HG03196 (cell line): ENCODE results near the gene THSD7B.
"Not testable (repeated sequence)": the region's sequence is repeated elsewhere in the genome, so short reads cannot be mapped to it uniquely, and the experiment has no call there.

ENCODE experiments used
- ATAC-seq: cut with Tn5 transposase; IDR thresholded peaks from one replicate; pipeline ENCODE4 v1.9.1; 2021; ENCODE audit not compliant: unreplicated experiment

THSD7B gene

DNA sequence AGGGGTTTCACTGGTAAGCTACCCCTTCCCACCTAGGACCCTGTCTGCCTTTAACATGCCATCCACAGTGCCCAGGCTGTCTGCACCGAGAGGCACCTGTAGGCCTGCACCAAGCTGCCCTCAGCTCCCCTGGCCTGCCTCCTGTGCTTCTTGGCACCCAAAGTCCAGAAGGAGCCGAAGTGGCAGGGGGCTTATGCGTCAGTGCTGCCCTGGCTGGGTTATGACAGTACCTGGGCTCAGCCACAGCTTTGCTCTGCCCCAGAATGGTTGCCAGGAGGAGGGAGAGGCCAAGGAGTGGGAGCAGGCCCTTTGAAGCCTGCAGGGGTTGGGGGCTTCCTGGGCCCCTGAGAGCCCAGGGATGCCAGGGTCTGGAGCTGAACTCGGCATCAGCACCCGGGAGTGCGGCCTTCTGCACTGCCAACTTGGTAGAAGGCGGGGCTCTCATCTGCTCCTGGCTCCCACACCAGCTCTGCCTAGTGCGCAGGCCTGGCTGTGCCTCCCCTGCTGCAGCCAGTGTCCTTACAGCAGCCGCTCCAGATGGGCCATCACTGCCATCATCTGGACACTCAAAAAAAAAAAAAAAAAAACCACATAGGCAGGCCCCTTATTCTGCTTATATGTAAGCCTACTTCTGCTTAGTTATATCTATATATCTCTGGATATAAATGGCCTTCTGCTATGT, 155.4 kb downstream of the THSD7B start:
- no peak for ATAC-seq

DNA sequence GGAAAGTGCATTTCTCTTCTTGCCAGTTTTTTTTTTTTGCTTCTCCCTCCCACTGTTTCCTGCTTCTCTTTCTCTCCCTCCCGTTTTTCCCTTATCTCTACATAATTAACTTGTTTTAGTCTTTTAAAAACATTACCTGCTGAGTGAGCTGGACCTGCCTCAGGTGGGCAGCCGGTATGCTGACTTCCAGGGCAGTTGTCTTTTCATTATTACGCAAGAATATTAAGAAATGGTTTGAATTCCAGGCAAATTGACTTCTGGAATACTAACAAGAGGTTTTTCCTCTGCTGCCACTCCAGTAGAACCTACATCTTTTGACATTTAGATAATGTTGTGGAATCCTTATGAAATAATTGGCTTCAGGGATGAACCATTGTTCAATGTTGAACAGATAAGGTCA, 161.8 kb downstream of the THSD7B start:
- no peak for ATAC-seq

DNA sequence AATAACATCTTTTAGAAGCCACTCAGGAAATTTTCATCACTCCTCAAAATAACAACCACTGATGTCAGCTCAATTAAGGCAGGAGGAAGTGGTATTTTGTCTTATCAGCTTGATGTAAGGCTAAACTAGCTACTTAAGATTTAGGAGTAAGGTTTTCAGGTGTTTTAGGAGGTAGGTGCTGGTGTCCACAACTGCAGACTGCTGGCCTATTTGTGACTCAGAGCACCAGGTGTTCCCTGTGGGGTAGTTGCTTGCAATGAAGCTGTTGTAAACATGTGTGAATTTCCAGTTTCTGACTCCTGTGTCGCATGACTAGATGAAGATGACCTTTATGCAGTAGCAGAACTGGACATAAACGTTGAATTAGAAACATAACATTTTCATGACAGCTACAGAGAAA, 164.2 kb downstream of the THSD7B start:
- ATAC-seq = no peak

DNA sequence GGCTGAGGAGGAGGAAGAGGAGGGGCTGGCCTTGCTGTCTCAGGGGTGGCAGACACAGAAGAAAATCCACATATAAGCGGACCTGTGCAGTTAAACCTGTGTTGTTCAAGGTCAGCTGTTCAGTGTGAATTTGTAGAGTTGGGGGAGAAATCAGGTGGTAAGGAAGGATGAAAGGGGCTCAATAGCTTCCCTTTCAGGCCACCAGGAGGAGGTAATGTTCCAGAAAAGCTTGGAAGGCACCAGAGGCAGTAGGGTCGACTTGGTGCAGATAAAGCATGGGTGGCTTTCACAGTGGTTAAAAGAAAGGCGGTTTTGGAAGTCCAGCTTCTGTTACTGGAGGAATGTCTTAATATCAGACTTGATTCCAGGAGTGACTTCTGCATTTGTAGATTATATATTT, 167.4 kb downstream of the THSD7B start:
- no peak for ATAC-seq

DNA sequence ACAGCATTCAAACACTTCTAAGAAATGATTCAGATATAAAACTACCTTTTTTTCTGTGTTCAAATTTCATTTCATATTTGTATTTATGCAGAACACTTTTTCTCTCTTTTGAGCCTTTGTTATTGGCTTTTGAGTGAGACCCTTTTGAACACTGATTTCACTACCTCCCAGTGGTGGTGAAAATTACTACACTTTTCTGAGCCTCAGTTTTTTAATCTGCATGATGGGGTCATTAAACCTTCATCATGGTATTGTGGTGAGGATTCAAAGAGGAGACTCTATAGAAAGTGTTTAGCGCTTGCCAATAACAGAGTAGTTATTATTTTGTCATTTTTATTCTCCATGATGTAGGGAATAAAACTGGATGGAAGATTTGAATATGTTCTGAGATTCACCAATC, 169.8 kb downstream of the THSD7B start:
- no peak for ATAC-seq

DNA sequence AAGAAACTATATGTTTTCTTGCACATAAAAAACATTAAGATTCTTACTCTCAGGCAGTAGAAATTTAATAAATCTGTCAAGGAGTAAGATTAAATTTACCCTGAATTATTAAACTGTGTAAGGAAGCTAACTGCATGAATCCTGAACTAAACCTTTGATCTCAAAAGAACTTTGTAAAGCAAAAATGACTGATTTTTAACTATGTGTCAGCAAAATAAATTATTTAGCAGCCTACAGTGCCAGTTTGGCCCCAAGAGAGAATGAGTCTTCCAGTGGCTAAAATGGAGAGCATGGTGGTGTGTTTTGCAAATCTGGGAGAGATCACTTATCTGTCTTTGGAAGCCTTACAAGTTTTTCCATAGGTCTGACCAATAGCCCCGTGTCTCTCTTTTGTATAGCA, 190.7 kb downstream of the THSD7B start:
- ATAC-seq = no peak

DNA sequence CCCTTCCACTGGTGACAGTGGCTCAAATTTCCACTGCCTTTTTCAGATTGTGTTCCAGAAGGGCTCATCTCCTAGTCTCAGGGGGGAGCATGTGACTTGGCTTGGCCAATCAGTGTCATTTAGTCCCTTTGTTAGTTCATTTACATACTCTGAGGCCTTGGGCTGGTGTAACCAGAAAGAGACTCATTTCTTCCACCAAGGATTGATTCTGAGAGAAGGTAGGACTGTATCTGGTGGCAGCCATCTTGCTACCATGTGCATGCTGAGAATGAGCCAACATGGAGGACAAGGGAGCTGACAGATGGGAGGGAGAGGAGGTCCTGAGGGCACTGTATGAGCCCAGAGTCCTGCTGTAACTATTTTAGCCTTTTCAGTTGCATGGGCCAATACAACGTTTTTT, 191.7 kb downstream of the THSD7B start:
- no peak for ATAC-seq

DNA sequence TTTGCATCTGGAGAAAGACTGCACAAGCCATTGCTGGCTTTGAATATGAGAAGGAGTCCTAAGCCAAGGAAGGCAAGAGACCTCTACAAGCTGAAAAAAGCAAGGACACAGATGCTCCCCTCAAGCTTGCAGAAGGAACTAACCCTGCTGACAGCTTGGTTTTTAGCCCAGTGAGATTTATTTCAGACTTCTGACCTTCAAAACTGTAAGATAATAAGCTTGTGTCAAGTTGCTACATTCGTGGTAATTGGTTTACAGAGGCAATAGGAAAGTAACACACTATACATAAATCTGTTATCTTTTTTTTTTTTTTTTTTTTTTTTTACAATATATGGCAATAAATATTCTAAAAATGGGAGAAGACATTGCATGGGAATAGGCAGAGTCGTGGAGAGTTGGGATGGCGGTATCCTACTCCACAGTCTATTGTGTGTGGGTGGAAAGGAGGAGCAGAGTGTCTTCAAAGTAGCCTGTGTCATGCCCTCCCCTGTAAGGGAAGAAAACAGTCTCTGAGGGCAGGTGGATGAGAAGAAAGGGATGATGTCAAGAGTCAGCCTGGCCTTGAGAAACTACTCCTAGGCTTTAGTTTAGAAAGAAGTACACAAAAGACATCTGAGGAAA, 196.9 kb downstream of the THSD7B start:
- no peak for ATAC-seq

DNA sequence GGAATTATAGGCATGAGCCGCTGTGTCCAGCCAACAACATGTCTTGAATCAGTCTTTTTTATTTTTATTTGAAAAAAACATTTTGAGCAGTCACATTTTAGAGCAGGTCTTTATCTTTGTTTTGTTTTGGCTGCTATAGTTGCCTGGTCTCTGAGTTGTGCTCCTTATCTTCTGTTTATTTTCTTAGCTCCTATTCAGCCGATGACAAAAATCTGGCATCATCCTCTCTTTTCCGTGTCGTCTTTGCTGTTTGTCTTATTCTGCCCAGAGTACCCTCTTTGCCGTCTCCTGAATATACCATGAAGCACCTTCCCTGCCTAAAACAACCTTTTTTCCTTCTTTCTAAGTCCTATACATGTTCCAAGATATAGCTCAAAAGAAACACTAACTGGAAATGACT, 201.1 kb downstream of the THSD7B start:
- no peak for ATAC-seq

DNA sequence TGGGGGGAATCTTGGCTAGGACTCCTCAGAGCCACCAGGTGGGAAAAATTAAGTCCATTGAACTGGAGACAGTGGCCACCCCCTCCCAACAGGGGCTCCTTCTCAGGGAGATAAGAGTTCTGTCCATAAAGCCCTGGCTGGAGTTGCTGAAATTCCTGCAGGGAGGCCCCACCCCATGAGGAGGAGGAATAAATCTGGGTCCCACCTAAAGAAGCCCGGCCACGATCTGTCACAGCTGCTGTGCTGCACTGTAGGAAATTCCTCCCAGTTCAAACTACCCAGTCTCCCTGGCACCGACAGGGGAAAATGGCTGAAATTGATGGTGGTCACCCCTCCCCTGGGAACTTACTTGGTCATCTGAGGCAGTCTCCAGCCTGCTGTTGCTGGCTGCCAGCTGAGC, 215.0 kb downstream of the THSD7B start:
- ATAC-seq = no peak

DNA sequence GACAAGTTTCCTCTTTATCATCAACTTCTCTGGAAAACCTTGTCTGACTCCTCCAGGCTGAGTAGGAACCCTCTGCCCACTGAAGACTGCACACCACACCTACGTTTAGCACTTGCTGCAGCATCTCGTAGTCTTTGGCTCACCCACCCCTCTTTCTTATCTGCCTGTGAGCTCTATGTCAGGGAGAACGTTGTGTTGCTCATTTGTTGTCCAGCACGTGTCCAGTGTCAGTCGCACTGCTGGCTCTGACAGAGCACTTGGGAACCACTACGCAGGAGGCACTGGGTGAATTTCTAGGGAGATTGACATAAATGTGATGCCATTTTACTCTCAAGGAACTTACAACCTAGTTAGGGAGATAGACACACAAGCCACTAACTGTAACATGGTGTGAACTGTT, 216.3 kb downstream of the THSD7B start:
- ATAC-seq = not testable (repeated sequence)

DNA sequence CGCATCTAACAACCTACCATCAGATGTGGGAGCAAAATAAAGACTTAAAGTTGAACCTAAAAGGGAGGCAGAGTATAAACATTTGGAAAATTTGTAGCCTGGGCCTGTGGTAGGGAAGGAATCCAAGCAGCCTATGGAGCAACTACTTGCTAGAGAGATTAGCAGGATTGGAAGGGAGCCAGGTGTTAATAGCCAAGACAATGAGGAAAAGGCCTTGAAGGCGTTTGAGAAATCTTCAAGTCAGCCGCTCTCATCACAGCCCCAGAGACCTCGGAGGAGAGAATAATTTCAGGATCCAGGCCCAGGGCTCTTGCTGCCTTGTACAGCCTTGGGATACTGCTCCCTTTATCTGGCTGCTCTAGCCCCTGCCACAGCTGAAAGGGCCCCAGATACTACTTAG, 219.7 kb downstream of the THSD7B start:
- no peak for ATAC-seq

DNA sequence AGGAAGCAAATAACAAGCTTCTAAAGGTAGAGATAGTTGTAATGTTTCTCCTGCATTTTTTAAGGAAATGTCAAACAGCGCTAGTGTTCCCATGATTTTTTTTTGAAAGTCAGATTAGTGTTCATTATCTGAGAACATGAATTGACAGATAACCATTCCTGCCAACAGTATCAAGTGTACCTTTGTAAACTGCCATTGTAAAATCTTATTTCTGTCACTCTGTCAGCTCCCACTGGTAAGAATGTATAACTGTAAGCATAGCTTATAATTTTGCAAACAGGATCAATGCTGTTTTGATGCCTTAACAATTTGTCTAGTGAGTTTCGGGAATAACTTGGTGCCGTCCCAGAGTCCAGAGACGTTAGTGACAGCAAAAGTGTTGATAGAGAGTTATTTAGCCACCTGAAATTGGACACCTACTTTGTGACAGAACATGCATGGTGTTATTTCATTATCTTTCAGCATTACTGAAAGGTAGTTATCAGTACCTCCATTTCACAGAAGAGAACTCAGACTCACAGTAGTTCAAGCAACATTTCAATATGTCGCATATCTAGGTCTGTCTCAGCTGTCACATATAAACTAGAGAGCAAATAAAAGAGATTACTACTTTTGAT, 221.4 kb downstream of the THSD7B start:
- ATAC-seq = no peak

DNA sequence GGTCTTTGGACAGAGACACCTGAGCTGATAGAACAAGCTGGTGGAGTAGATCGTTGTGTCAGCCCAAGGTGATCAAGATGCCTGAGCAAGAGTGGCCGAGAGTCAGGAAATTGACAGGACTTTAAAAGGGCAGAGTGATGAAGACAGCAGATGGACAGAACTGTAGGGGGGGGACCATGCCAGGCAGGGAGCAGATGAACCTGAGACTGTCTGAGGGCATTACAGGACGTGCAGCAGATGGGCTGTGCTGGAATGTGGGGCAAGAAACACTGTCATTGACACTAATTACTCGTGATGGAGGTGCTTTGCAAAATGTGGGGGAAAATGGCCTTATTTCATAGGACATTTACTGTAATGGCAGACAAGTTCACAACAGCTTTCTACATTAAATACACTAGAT, 225.0 kb downstream of the THSD7B start:
- ATAC-seq = no peak

DNA sequence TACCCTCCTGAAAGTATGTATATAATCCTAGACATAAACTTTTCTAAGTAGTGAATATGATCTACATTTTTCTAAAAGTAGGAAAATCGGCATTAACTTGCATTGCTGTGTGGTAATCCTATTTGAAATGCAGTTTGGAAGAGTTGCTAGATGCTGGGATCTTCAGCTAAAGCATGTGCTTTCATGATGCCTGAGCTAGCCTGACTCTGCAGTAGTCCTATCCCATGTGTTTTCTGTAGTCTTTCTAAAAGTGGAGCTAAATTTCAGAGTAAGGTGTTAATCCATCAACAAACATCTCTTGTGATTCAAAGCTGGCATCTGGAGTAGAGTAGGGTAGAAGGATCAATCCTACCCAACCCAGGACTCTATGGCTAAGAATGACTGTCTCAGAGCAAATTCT, 229.4 kb downstream of the THSD7B start:
- no peak for ATAC-seq

DNA sequence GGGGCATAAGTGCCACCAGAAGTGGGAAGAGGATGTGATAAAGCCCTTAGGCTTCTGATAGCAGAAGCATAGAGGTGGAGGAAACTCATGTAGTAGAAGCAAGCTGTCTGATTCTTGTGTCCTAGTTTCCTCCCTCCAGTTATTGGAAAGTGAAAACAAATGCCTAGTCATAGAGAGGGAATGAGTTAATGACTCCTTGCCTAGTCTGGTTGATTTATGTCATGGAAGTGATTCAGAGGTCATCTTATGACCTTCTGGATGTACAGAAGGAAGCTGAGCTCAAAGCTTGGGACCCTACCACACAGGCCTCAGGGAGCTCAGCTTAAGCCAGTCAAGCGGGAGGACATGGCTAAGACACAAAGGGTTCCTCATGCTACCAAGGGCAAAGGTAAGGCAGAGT, 232.2 kb downstream of the THSD7B start:
- ATAC-seq = no peak

DNA sequence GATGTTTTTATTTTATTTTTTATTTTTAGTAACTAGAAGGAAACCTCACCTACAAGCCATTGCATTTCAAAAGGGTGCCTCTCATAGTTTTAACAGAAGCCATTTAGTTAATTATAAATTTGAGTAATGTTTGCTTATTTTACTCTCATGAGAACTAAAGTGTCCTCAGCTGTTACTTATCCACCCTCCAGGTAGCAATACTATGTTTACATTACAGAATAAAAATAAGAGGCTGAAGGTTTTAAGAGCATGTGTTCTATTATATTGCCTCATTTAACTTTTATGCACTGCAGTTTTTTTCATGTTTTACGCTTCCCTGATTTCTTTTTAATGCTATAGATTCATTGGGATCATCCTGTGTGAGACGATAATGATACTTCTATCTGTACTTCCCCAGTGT, 235.5 kb downstream of the THSD7B start:
- ATAC-seq = no peak

DNA sequence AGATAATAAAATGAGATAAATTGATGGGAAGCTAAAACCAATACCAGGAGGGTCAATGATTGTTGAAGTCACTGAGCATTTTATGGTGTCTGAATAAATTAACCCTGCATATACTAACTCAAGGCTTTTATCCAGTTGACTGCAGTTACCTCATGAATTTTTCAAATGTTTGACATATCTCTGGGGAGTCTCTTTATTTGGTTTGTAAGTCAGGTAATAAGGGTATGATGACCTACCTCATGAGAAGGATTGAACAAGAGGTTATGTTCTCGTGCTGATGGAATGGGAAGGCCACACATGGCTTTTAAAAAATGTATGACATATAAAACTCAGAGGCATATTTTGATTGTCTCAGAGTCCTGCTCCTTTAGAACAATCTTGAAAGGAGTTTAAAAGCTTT, 237.6 kb downstream of the THSD7B start:
- no peak for ATAC-seq

DNA sequence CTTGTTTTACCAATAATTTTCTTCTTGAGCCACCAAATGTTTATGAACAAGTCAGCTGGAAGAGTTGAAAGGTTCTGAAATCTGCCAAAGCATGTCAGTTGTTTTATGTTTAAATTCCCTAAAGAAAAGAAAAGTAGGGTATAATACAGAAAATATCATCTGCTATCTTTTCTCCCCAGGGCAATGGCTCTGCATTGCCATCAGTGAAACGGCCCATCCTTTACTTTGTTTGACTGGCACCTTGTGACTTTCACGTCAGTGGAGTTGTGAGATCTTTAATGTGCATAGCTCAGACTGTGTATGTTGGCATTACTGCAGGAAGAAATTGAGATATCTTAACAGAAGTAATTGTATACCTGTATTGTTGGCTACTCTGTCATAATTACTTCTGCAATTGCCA, 239.9 kb downstream of the THSD7B start:
- ATAC-seq = no peak

DNA sequence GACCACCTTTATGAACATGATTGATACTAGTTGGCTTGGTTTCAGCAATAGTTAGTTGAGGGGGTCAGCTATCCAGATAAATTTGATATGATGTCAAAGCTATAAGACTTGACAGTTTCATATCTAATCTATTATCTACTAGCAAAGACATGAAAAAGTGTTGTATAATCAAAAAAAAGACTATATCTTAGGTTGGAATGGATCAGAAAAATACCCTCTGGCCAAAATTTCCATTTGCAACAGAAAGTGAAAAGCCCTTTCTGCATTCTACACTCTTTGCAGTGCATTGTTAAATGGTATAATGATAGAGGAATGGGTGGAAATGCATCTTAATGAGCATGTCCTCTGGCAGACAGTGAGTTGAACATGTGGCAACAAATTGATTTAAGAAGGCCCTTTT, 242.6 kb downstream of the THSD7B start:
- ATAC-seq = no peak

DNA sequence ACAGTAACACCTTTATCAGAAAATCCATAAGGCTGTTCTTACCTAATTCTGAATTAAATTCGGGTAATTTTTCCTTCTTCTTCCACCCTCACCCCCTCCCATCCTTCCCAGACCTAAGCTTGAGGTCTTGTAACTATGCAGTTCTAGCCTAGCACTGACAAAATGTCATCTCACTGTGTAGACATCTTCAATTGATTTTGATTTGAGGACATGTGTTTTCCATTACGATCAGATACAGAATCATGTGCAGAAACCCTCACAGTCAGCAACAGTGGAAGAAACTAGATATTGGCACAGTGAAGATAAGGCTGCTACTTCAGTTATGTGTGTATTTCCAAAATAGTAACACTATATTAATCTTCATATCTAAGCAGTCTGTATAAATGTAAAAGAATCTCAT, 244.6 kb downstream of the THSD7B start:
- ATAC-seq = no peak

DNA sequence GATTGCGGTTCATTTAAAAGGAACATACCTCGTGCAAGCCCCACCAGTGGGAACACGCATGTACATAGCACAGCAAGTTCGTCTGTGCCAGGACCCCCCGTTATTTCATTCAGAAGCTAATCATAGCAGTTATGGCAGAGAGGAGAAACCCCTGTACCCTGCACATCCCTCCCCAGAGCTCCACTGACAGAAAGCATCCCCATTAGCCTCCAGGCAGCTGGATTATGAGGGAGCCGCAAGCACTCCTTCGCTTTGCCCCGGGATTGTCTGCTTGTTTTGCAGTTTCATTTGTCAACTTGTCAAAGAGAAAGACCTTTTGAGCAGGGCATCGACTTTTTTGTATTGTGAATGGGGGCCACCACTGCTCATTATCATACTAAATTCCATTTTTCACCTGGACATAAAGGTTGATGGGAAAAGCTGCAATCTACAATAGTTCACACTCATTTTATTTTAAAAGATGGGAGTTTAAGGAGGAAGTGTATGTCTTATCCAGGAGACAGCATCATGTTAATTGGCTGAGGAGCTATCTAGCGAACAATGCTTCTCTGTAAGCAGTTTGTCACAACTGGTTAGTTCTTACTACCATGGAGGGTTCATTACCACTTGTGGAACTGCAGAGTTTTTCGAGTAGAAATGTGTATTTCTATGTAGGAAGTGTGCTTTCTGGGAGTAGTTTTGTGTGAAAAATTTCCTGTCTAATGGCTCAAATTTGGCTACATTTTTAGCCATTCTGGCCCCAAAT, 255.3 kb downstream of the THSD7B start:
- ATAC-seq = no peak
